Mesenchymal stem cell (in vitro differentiated cells and primary cell): Measurements from ENCODE around the gene HDGFL2.
A peak's percentile ranks its signal among the peaks of the same experiment; 100 is the strongest.

Experiments
- DNase-seq: peaks from one replicate; pipeline ENCODE4 v3.0.0-alpha.2; 2013
- H2AFZ ChIP-seq: one replicate; pipeline ENCODE4 v1.6.1; 2013; ENCODE audit warnings: low read depth, mild to moderate bottlenecking, control low read depth, inconsistent platforms, low read length, moderate library complexity
- H2AK5ac ChIP-seq: 2 replicates; pipeline ENCODE4 v1.6.1; 2013; ENCODE audit warnings: low read length, moderate library complexity, mild to moderate bottlenecking, inconsistent platforms; ENCODE audit not compliant: severe bottlenecking
- H2BK120ac ChIP-seq: one replicate; pipeline ENCODE4 v1.6.1; 2013; ENCODE audit warnings: low read depth, mild to moderate bottlenecking, inconsistent platforms, low read length, moderate library complexity
- H2BK12ac ChIP-seq, 2 experiments: one replicate each; pipeline ENCODE4 v1.6.1; 2013; ENCODE audit warnings: inconsistent platforms in 2 of 2, low read length in 2 of 2, mild to moderate bottlenecking in 2 of 2, moderate library complexity in 2 of 2, control low read depth in 1 of 2
- H2BK15ac ChIP-seq: one replicate; pipeline ENCODE4 v1.6.1; 2013; ENCODE audit warnings: mild to moderate bottlenecking, low read depth, inconsistent platforms; ENCODE audit not compliant: poor library complexity, severe bottlenecking
- H2BK5ac ChIP-seq: 2 replicates; pipeline ENCODE4 v1.6.1; 2013; ENCODE audit warnings: low read depth, mild to moderate bottlenecking, low read length, control low read depth, inconsistent platforms; ENCODE audit not compliant: poor library complexity, severe bottlenecking
- H3K14ac ChIP-seq, 2 experiments: one replicate each; pipeline ENCODE4 v1.6.1; 2013; ENCODE audit warnings: inconsistent platforms in 2 of 2, low read length in 2 of 2, control low read depth in 1 of 2, mild to moderate bottlenecking in 1 of 2, moderate library complexity in 1 of 2
- H3K18ac ChIP-seq, 2 experiments: one replicate each; pipeline ENCODE4 v1.6.1; 2013; ENCODE audit warnings: inconsistent platforms in 2 of 2, low read length in 2 of 2, control low read depth in 1 of 2, low read depth in 1 of 2, mild to moderate bottlenecking in 1 of 2
- H3K23ac ChIP-seq, 2 experiments: one replicate each; pipeline ENCODE4 v1.6.1; 2013; ENCODE audit warnings: inconsistent platforms in 2 of 2, low read length in 2 of 2, mild to moderate bottlenecking in 2 of 2, moderate library complexity in 2 of 2, control low read depth in 1 of 2
- H3K27ac ChIP-seq: 2 replicates; pipeline ENCODE4 v1.5.1; 2013; ENCODE audit warnings: mild to moderate bottlenecking, moderate library complexity, low read length, control low read depth, inconsistent platforms; ENCODE audit not compliant: poor library complexity, severe bottlenecking
- H3K27me3 ChIP-seq, 2 experiments: 2 replicates each; pipeline versions ENCODE4 v1.6.1 to v1.7.0; 2013; ENCODE audit warnings: low read length in 2 of 2, mild to moderate bottlenecking in 2 of 2, moderate library complexity in 2 of 2, control low read depth in 1 of 2, inconsistent platforms in 1 of 2; ENCODE audit not compliant: control insufficient read depth in 1 of 2, insufficient read depth in 1 of 2
- H3K36me3 ChIP-seq, 2 experiments: 2 replicates each; pipeline versions ENCODE4 v1.6.1 to v1.7.0; 2013; ENCODE audit warnings: low read length in 2 of 2, control low read depth in 1 of 2, inconsistent platforms in 1 of 2, low read depth in 1 of 2, mild to moderate bottlenecking in 1 of 2; ENCODE audit not compliant: insufficient read depth in 2 of 2, control insufficient read depth in 1 of 2
- H3K4ac ChIP-seq, 2 experiments: one replicate each; pipeline ENCODE4 v1.6.1; 2013; ENCODE audit warnings: inconsistent platforms in 2 of 2, low read length in 2 of 2, mild to moderate bottlenecking in 2 of 2, moderate library complexity in 2 of 2, control low read depth in 1 of 2, low read depth in 1 of 2
- H3K4me1 ChIP-seq: 2 replicates; pipeline ENCODE4 v1.6.1; 2013; ENCODE audit warnings: low read depth, low read length, control low read depth; ENCODE audit not compliant: control insufficient read depth, insufficient read depth
- H3K4me2 ChIP-seq: 2 replicates; pipeline ENCODE4 v1.6.1; 2013; ENCODE audit warnings: low read length, mild to moderate bottlenecking, inconsistent platforms; ENCODE audit not compliant: poor library complexity, severe bottlenecking
- H3K4me3 ChIP-seq, 2 experiments: 2 replicates each; pipeline versions ENCODE4 v1.5.1 to v1.7.0; 2013; ENCODE audit warnings: low read length in 2 of 2, mild to moderate bottlenecking in 2 of 2, control low read depth in 1 of 2, low read depth in 1 of 2; ENCODE audit not compliant: insufficient read depth in 1 of 2
- H3K79me1 ChIP-seq: replicated peaks from 2 replicates; pipeline ENCODE4 v1.6.1; 2013; ENCODE audit warnings: mild to moderate bottlenecking, control low read depth, low read length, inconsistent platforms; ENCODE audit not compliant: poor library complexity, severe bottlenecking
- H3K9ac ChIP-seq: 2 replicates; pipeline ENCODE4 v1.7.0; 2013; ENCODE audit warnings: mild to moderate bottlenecking, low read length, moderate library complexity
- H3K9me3 ChIP-seq: 2 replicates; pipeline ENCODE4 v1.7.0; 2013; ENCODE audit warnings: mild to moderate bottlenecking, low read length; ENCODE audit not compliant: control insufficient read depth
- H4K8ac ChIP-seq: one replicate; pipeline ENCODE4 v1.6.1; 2013; ENCODE audit warnings: inconsistent platforms, mild to moderate bottlenecking, low read length, moderate library complexity
- H4K91ac ChIP-seq: one replicate; pipeline ENCODE4 v1.6.1; 2013; ENCODE audit warnings: mild to moderate bottlenecking, low read length, inconsistent platforms
- WGBS: methylation state at CpG from one replicate; pipeline ENCODE4 v1.1.7; 2013; ENCODE audit warnings: mixed read lengths; 5-methylcytosine and 5-hydroxymethylcytosine counted together

The HDGFL2 gene

DNA sequence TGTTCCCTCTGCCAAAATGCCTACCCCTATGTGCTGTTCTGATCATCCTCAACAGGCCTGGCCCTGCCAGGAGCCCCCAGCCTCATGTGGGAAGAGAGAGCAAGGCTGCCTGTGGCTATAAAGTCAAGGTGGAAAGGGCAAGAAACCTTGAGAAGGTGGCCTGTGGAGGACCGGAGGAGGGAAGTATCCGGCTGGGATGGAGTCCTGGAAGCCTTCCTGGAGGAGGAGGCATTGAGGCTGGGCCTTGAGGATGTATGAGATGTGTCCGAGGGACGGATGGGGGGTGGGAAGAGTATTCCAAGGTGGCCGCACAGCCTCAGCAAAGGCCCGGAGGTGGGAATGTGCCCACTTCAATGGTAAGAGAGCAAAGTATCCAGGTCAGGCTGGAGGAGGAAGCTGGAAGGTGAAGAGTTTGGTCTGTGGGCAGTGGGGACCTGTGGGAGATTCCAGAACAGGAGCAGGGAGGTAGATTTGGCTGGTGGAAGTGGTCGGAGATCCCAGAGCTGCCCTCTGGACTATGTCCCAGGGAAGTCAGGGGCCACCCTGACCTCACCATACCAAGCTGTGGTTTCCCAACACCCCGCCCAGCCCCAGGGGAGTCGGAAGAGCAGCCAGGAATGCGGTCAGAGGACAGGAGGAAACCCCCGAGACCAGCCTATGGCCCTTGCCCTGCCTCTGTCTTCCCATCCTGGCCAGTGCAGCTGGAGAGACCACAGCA is 49.2 kb downstream of the HDGFL2 start:
- peak; percentile 16 for DNase-seq
- no peaks in the 10 kb centered on the region for H3K79me1 ChIP-seq
- peaks cover 29% of the 10 kb centered on the region for H3K4me1 ChIP-seq
- H2AFZ ChIP-seq, result no peak overlapping the region
- H3K18ac ChIP-seq, result no peak overlapping the region
- H3K27ac ChIP-seq, result no peak overlapping the region
- no peaks in the 10 kb centered on the region for H3K9me3 ChIP-seq
- no peak overlapping the region for H2AK5ac ChIP-seq
- no peak overlapping the region for H3K9ac ChIP-seq
- no peak overlapping the region for H4K91ac ChIP-seq
- no peak overlapping the region for H2BK12ac ChIP-seq
- no peak overlapping the region for H3K4me2 ChIP-seq
- no peak overlapping the region for H3K14ac ChIP-seq
- H3K23ac ChIP-seq, result no peak overlapping the region
- no peaks in the 10 kb centered on the region for H3K36me3 ChIP-seq
- WGBS, result 75% methylated on average over 11 of the region's 11 CpGs
- no peak overlapping the region for H2BK120ac ChIP-seq
- no peak overlapping the region for H3K4me3 ChIP-seq
- H2BK15ac ChIP-seq, result no peak overlapping the region
- H3K27me3 ChIP-seq, result peaks cover 0 to 21% of the 10 kb centered on the region in 2 experiments
- H2BK5ac ChIP-seq, result no peak overlapping the region
- H4K8ac ChIP-seq, result no peak overlapping the region
- H3K4ac ChIP-seq, result no peak overlapping the region

DNA sequence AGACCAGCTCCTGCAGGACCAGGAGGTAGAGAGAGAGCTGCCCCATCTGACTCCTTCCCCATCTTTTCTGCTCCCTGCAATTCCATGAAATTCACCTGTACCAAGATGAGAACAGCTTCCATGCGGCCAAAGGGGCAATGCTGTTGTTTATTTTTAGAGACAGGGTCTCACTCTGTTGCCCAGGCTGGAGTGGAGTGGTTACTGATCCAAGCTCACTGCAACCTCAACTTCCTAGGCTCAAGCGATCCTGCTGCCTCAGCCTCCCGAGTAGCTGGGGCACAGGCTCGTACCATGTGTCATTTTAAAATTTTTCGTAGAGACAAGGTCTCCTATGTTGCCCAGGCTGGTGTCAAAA is 49.8 kb downstream of the HDGFL2 start:
- Histone ChIP-seq H4K8ac (no peak overlapping the region), H3K27ac (no peak overlapping the region), H2BK12ac (no peak overlapping the region), H3K23ac (no peak overlapping the region), H3K14ac (no peak overlapping the region), H3K18ac (no peak overlapping the region), H2BK15ac (no peak overlapping the region), H3K4me1 (peaks cover 23% of the 10 kb centered on the region), H3K9ac (no peak overlapping the region), H2BK120ac (no peak overlapping the region), H3K4ac (no peak overlapping the region), H3K79me1 (no peaks in the 10 kb centered on the region), H3K9me3 (no peaks in the 10 kb centered on the region), H3K27me3 (peaks cover 0 to 18% of the 10 kb centered on the region in 2 experiments), H2BK5ac (no peak overlapping the region), H3K4me2 (no peak overlapping the region), H4K91ac (no peak overlapping the region), H2AK5ac (no peak overlapping the region), H3K4me3 (no peak overlapping the region), H3K36me3 (no peaks in the 10 kb centered on the region), H2AFZ (no peak overlapping the region)
- DNase-seq, result no peak
- 92% methylated on average over 5 of the region's 5 CpGs for WGBS

DNA sequence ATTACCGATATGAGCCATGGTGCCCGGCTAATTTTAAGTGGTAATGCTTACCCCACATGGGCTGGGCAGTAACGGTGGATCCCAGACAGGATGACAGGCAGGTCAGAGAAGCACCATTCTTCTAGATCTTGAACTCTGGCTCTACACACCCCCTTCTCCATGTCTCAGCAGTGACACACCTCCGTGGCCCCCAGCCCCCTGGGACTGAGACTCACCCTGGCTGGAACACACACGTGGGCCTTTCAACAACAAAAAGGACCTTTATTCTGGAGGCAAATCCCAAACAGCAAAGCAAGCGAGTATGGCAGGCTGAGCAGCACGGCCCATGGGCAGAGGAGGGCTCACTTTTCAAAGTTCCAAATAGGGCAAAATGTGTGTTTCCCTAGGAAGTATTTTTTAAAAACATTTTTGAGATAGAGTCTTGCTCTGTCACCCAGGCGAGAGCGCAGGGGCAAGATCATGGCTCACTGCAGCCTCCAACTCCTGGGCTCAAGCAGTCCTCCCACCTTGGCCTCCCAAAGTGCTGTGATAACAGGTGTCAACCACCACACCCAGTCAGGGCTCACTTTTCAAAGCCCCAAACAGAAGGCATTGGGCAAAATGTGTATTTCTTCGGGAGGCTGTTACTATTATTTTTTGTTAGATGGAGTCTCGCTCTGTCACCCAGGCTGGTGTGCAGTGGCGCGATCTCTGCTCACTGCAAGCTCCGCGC is 50.4 kb downstream of the HDGFL2 start:
- Histone ChIP-seq H3K4me1 (peaks cover 18% of the 10 kb centered on the region), H3K14ac (no peak overlapping the region), H3K9ac (no peak overlapping the region), H3K4me2 (no peak overlapping the region), H3K36me3 (no peaks in the 10 kb centered on the region), H2BK5ac (no peak overlapping the region), H3K18ac (no peak overlapping the region), H3K79me1 (no peaks in the 10 kb centered on the region), H3K4ac (no peak overlapping the region), H2AK5ac (no peak overlapping the region), H2BK12ac (no peak overlapping the region), H3K23ac (no peak overlapping the region), H3K9me3 (no peaks in the 10 kb centered on the region), H4K8ac (no peak overlapping the region), H2AFZ (no peak overlapping the region), H2BK120ac (no peak overlapping the region), H3K27ac (no peak overlapping the region), H4K91ac (no peak overlapping the region), H2BK15ac (no peak overlapping the region), H3K4me3 (no peak overlapping the region), H3K27me3 (peaks cover 0 to 13% of the 10 kb centered on the region in 2 experiments)
- DNase-seq, result no peak
- WGBS, result 87% methylated on average over 15 of the region's 15 CpGs

DNA sequence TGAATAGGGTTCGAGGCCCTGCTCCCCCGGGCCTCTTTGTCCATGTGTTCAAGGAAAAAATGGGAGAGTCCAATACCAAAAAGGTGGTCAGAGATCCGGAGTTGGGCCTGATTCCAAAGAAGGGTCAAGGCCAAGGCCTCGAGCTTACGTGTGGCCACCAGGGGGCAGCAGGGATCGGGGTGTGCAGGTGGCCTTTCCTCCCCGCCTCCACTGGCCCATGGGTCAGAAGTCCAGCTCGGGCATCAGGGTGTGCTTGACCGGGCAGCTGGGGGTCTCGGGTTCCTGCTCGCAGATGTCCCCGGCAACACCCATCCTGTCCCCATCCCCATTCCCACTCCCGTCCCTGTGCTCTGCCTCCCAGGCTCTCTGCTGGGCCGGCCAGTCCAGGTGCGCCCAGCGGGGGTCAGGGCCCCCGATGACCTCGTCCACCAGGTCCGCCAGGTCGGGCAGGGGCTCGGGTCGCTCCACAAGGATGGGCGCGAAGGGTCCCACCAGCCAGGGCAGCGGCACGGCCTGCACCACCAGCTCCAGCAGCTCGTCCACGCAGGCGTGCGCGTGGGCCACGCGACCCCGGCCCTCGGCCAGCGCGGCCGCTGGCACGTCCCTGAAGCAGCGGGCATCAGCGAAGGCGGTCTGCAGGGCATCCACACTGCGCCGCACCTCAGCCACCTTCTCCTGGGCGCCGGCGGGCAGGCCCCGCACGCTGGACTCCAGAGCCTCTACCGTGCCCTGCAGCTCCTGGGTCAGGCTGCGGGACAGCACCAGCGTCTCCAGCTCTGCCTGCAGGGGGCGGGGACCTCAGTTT is 51.4 kb downstream of the HDGFL2 start:
- 71% methylated on average over 53 of the region's 53 CpGs for WGBS
- Histone ChIP-seq H3K9me3 (no peaks in the 10 kb centered on the region), H2AFZ (no peak overlapping the region)

More for the DNA sequence above, 51.4 kb downstream of the HDGFL2 start:
- Histone ChIP-seq H3K9ac (no peak overlapping the region), H3K4me2 (no peak overlapping the region), H2BK15ac (peak overlapping the region; percentile 19), H3K4ac (no peak overlapping the region), H4K8ac (no peak overlapping the region), H3K79me1 (no peaks in the 10 kb centered on the region), H3K4me3 (no peak overlapping the region), H3K14ac (no peak overlapping the region), H3K36me3 (no peaks in the 10 kb centered on the region), H3K23ac (no peak overlapping the region), H2BK5ac (no peak overlapping the region), H3K18ac (no peak overlapping the region), H2BK120ac (no peak overlapping the region), H2BK12ac (no peak overlapping the region), H2AK5ac (no peak overlapping the region), H3K4me1 (peaks cover 14% of the 10 kb centered on the region), H3K27me3 (peaks cover 0 to 6% of the 10 kb centered on the region in 2 experiments), H4K91ac (peak overlapping the region; percentile 40), H3K27ac (no peak overlapping the region)
- DNase-seq, result peak; percentile 29
